GM19395 (cell line): ENCODE results near the gene IL21R.

Source experiments
- ATAC-seq: cut with Tn5 transposase; IDR thresholded peaks from one replicate; pipeline ENCODE4 v1.9.1; 2021; ENCODE audit warnings: mild to moderate bottlenecking, moderate library complexity; ENCODE audit not compliant: unreplicated experiment

The IL21R gene

GRCh38 chr16:27401768-27402568 lies at the start of gene IL21R:
Gene IL21R, plus strand, starts transcription at chr16:27402174. Its CDS starts 27,898 bp downstream, at chr16:27430072.
- peak; percentile 58 for ATAC-seq

- ATAC-seq, result no peak
Measured at GRCh38 chr16:27353853-27354252, 48.1 kb upstream of the IL21R start.

GRCh38 chr16:27355610-27356009 lies 46.4 kb upstream of the IL21R start:
- no peak for ATAC-seq

GRCh38 chr16:27356794-27357193 lies 45.2 kb upstream of the IL21R start:
- no peak for ATAC-seq

GRCh38 chr16:27359051-27359450 lies 42.9 kb upstream of the IL21R start:
- ATAC-seq, result no peak

- ATAC-seq, result no peak
Measured at GRCh38 chr16:27359615-27360014, 42.4 kb upstream of the IL21R start.

- ATAC-seq, result no peak
Measured at GRCh38 chr16:27361987-27362386, 40.0 kb upstream of the IL21R start.

GRCh38 chr16:27362570-27363245 lies 39.3 kb upstream of the IL21R start:
- no peak for ATAC-seq

- ATAC-seq, result no peak
Measured at GRCh38 chr16:27363246-27363632, 38.7 kb upstream of the IL21R start.

GRCh38 chr16:27363797-27364196 lies 38.2 kb upstream of the IL21R start:
- ATAC-seq, result no peak

- ATAC-seq, result no peak
Measured at GRCh38 chr16:27364493-27365141, 37.4 kb upstream of the IL21R start.

GRCh38 chr16:27365142-27366089 lies 36.6 kb upstream of the IL21R start:
- ATAC-seq, result no peak

- peak; percentile 18 for ATAC-seq
Measured at GRCh38 chr16:27366687-27367460, 35.1 kb upstream of the IL21R start.

GRCh38 chr16:27367461-27368357 lies 34.3 kb upstream of the IL21R start:
- ATAC-seq, result peak; percentile 71

GRCh38 chr16:27368358-27368722 lies 33.6 kb upstream of the IL21R start:
- no peak for ATAC-seq

GRCh38 chr16:27369806-27370205 lies 32.2 kb upstream of the IL21R start:
- ATAC-seq, result no peak

GRCh38 chr16:27370318-27370717 lies 31.7 kb upstream of the IL21R start:
- no peak for ATAC-seq

- no peak for ATAC-seq
Measured at GRCh38 chr16:27373312-27373711, 28.7 kb upstream of the IL21R start.

GRCh38 chr16:27374221-27374803 lies 27.7 kb upstream of the IL21R start:
- peak; percentile 40 for ATAC-seq
